ENCODE measurements around the gene IPO5.

DNA sequence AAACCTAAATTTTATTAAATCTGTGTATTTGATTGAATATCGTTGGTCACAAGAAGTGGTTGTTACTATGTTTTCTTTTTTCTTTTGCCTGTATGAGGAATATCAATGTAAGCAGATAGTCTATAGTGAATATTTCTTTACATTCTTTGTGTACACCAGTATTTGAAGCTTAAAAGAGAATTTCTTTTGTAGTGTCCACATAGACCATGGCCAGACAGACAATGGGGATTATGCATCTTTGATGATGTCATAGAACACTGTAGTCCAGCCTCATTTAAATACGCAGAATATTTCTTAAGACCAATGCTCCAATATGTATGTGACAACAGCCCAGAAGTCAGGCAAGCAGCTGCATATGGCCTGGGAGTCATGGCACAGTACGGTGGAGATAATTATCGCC, 64.8 kb downstream of the IPO5 start:
- no peak for TF ChIP-seq POLR2A (IDR thresholded peaks at IDR 0.05)
- TF ChIP-seq, protein P1, sequence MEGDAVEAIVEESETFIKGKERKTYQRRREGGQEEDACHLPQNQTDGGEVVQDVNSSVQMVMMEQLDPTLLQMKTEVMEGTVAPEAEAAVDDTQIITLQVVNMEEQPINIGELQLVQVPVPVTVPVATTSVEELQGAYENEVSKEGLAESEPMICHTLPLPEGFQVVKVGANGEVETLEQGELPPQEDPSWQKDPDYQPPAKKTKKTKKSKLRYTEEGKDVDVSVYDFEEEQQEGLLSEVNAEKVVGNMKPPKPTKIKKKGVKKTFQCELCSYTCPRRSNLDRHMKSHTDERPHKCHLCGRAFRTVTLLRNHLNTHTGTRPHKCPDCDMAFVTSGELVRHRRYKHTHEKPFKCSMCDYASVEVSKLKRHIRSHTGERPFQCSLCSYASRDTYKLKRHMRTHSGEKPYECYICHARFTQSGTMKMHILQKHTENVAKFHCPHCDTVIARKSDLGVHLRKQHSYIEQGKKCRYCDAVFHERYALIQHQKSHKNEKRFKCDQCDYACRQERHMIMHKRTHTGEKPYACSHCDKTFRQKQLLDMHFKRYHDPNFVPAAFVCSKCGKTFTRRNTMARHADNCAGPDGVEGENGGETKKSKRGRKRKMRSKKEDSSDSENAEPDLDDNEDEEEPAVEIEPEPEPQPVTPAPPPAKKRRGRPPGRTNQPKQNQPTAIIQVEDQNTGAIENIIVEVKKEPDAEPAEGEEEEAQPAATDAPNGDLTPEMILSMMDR (IDR thresholded peaks at IDR 0.05), result no peak

Measured in testis (tissue), 2 donors.